Left cardiac atrium (tissue), 4 donors: Measurements from ENCODE around the gene TMPRSS11E. TPM values are rescaled to one million over a fixed set of nuclear protein-coding genes. Genes with fewer than 3 reads are reported as not detected.
"Not testable (repeated sequence)": the region's sequence is repeated elsewhere in the genome, so short reads cannot be mapped to it uniquely, and the experiment has no call there.

ENCODE experiments used
- ATAC-seq, 2 donors: fragments of 200-7000 bp; cut with Tn5 transposase; one replicate each; pipeline ENCODE4 v1.9.1; 2020; ENCODE audit warnings: mild to moderate bottlenecking in 2 of 2, moderate library complexity in 2 of 2
- DNase-seq: peaks from one replicate; pipeline ENCODE4 v3.0.0-alpha.2; 2020
- intact Hi-C, 2 donors: fragments of 100-400 bp; cut with DNase I; formaldehyde crosslinking; loops; one replicate each; pipeline versions ENCODE4 v1.14.1 to v1.15.1; 2022 to 2023
- total RNA-seq, 2 donors: library from RNA; stranded (reverse); fragmentation: NEBNext Ultra II Directional; extraction: Animal tissue kit (Norgen Biotek cat#: 25700); gene quantifications; one replicate each; pipeline ENCODE4 v1.2.1, GENCODE V29; 2021
- donor health status: DM: no; HTN: yes; CAD: no.
- donor health status: DM: no; HTN: yes; CAD: no; lungs with severe emphysema.
- donor health status: DM: yes; HTN: yes; CAD: no.
- donor health status: Dilated cardiomyopathy.

The TMPRSS11E gene
- total RNA-seq, 2 donors from 2014 or later: not detected

DNA sequence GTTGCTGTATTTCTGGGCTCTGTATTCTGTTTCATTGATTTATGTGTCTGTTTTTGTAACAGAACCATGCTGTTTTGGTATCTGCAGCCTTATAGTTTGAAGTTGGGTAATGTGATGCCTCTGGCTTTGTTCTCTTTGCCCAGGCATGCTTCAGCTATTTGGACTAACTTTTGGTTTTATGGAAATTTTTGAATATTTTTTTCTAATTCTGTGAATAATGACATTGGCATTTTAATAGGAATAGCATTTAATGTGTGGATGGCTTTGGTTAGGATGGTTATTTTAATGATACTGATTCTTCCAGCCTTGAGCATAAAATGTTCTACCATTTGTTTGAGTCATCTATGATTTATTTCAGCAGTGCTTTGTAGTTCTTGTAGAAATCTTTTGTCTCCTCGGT lies 75.0 kb downstream of the TMPRSS11E start:
- ATAC-seq, intact Hi-C loops, DNase-seq: not testable (repeated sequence)

DNA sequence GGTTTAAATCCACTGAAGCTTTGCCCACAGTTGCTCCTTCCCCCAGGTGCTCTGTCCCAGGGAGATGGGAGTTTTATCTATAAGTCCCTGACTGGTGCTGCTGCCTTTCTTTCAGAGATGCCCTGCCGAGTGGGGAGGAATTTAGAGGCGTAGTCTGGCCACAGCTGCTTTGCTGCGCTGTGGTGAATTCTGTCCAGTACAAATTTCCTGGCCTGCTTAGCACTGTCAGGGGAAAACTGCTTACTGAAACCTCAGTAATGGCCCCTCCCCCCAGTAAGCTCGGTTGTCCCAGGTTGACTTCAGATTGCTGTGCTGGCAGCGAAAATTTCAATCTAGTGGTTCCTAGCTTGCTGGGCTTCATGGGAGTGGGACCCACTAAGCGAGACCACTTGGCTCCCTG lies 88.7 kb downstream of the TMPRSS11E start:
- intact Hi-C loops: no loop called here
- DNase-seq: no peak
- ATAC-seq: no peak

DNA sequence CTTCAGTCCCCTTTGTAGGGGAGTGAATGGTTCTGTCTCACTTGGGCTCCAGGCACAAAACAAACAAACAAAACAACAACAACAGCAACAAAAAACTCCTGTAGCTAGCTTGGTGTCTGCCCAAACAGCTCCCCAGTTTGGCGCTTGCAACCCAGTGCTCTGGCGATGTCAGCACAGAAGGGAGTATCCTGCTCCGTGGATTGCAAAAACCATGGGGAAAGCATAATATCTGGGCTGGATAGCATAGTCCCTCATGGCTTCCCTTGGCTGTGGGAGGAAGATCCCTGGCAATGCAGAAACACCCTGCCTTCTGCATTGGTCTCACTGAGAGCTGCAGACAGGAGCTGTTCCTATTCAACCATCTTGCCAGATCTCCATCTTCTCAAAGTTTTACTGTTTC lies 89.1 kb downstream of the TMPRSS11E start:
- DNase-seq (no peak), ATAC-seq (no peak)
- intact Hi-C loops: no loop called here

DNA sequence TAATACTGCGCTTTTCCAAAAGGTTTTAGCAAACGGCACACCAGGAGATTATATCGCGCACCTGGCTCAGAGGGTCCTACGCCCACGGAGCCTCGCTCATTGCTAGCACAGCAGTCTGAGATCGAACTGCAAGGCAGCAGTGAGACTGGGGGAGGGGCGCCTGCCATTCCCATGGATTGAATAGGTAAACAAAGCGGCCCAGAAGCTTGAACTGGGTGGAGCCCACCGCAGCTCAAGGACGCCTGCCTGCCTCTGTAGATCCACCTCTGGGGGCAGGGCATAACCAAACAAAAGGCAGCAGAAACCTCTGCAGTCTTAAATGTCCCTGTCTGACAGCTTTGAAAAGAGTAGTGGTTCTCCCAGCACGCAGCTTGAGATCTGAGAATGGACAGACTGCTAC lies 95.5 kb downstream of the TMPRSS11E start:
- intact Hi-C loops, DNase-seq, ATAC-seq: not testable (repeated sequence)

Other genes starting within 250 kb of the TMPRSS11E start
- not detected for gene TMPRSS11B, start 201.8 kb upstream of the TMPRSS11E start, total RNA-seq
- gene YTHDC1, start 97.4 kb upstream of the TMPRSS11E start, total RNA-seq: 10 to 100 TPM; 48.6 to 51.9 TPM
- not detected for gene UGT2B17, start 128.9 kb downstream of the TMPRSS11E start, total RNA-seq
- gene UGT2B15, start 223.2 kb downstream of the TMPRSS11E start, total RNA-seq: not detected